Right lobe of liver (tissue), 4 donors: ENCODE measurements around the gene PPP1R3A.

Source experiments
- CTCF ChIP-seq, 4 donors: fragments of 200-600 bp in 3 of 4; fragments of 450-650 bp in 1 of 4; IDR thresholded peaks; one replicate each; pipeline versions ENCODE4 v1.5.1 to v1.8.0; 2016 to 2022; ENCODE audit warnings: antibody characterized with exemption in 4 of 4, mild to moderate bottlenecking in 2 of 4
- POLR2A ChIP-seq: fragments of 450-650 bp; IDR thresholded peaks from one replicate; pipeline ENCODE4 v1.6.1; 2017; ENCODE audit warnings: antibody characterized with exemption, mild to moderate bottlenecking
- donor health status: DM: no; HTN: no; CAD: no.
- donor health status: DM: no; HTN: no; CAD: no.
- donor health status: DM: no; HTN: yes; CAD: no.

- TF ChIP-seq CTCF (IDR thresholded peaks at IDR 0.05) (no peak), POLR2A (no peak)
Measured at GRCh38 chr7:113892818-113893217, 26.0 kb downstream of the PPP1R3A start.
